GM21447 (cell line): ENCODE data around the gene CARD19.
A peak's percentile ranks its signal among the peaks of the same experiment; 100 is the strongest.

Experiments
- ATAC-seq: cut with Tn5 transposase; IDR thresholded peaks from one replicate; pipeline ENCODE4 v1.9.1; 2021; ENCODE audit not compliant: unreplicated experiment

The CARD19 gene

GRCh38 chr9:93149361-93149760 lies 53.3 kb downstream of the CARD19 start:
- no peak for ATAC-seq

- ATAC-seq, result no peak
Measured at GRCh38 chr9:93151097-93151784, 55.2 kb downstream of the CARD19 start.

GRCh38 chr9:93154293-93154903 lies 58.4 kb downstream of the CARD19 start:
- ATAC-seq, result no peak

- no peak for ATAC-seq
Measured at GRCh38 chr9:93155716-93156474, 59.9 kb downstream of the CARD19 start.

GRCh38 chr9:93156475-93157008 lies 60.5 kb downstream of the CARD19 start:
- peak; percentile 54 for ATAC-seq

- peak; percentile 88 for ATAC-seq
Measured at GRCh38 chr9:93159601-93160471, 63.8 kb downstream of the CARD19 start.

GRCh38 chr9:93161786-93162562 lies 66.0 kb downstream of the CARD19 start:
- no peak for ATAC-seq
